ENCODE data around the gene MAN1A1. TPM values are rescaled to one million over a fixed set of nuclear protein-coding genes. Genes with fewer than 3 reads are reported as not detected.
A peak's percentile ranks its signal among the peaks of the same experiment; 100 is the strongest.

Gene MAN1A1
- total RNA-seq, 6 experiments from 2014 or later: 109 to 191 (median 139) TPM

GRCh38 chr6:119241540-119242309, 107.8 kb downstream of the MAN1A1 start:
- Histone ChIP-seq H3K27ac (peak overlapping the region in 2 of 3 donors; percentile 17 to 85), H3K36me3 (peaks cover 0 to 8% (median 0%) of the 10 kb centered on the region in 4 donors), H3K4me1 (peaks cover 0 to 21% (median 2%) of the 10 kb centered on the region in 4 donors), H3K9me3 (no peaks in the 10 kb centered on the region), H3K27me3 (no peaks in the 10 kb centered on the region), H3K4me3 (no peak overlapping the region)
- no peak for TF ChIP-seq CTCF (IDR thresholded peaks at IDR 0.05)
- TF ChIP-seq POLR2A (IDR thresholded peaks at IDR 0.05): no peak
- intact Hi-C loops (cut with DNase I): no loop called here
- 71% methylated on average over 3 of the region's 3 CpGs for WGBS (ENCODE audit: insufficient coverage, low coverage, low lambda C conversion rate, missing lambda C conversion rate)
- ATAC-seq (peak in 3 of 4 donors; percentile 11 to 29 (median 18)), DNase-seq (no peak)

GRCh38 chr6:119241111-119241465, 108.5 kb downstream of the MAN1A1 start:
- Histone ChIP-seq H3K27ac (peak overlapping the region in 2 of 3 donors; percentile 17 to 85), H3K4me3 (no peak overlapping the region), H3K36me3 (peaks cover 0 to 2% (median under 1%) of the 10 kb centered on the region in 4 donors), H3K27me3 (no peaks in the 10 kb centered on the region), H3K9me3 (no peaks in the 10 kb centered on the region), H3K4me1 (peaks cover 0 to 21% (median 2%) of the 10 kb centered on the region in 4 donors)
- TF ChIP-seq CTCF (IDR thresholded peaks at IDR 0.05) (no peak), POLR2A (IDR thresholded peaks at IDR 0.05) (no peak)
- DNase-seq (peak in 1 of 3 donors; percentile 62), ATAC-seq (peak; percentile 92 to 94 (median 93))
- intact Hi-C loops (cut with DNase I): no loop called here
- 30% methylated on average over 2 of the region's 2 CpGs for WGBS (ENCODE audit: insufficient coverage, low coverage, low lambda C conversion rate, missing lambda C conversion rate)

GRCh38 chr6:119240257-119241110, 109.1 kb downstream of the MAN1A1 start:
- no peaks in the 10 kb centered on the region for H3K9me3 ChIP-seq
- H3K27me3 ChIP-seq: no peaks in the 10 kb centered on the region
- H3K27ac ChIP-seq: peak overlapping the region in 1 of 3 donors; percentile 85
- intact Hi-C loops (cut with DNase I): no loop called here
- H3K36me3 ChIP-seq: peaks cover 0 to 2% (median 0%) of the 10 kb centered on the region in 4 donors
- H3K4me3 ChIP-seq: no peak overlapping the region
- DNase-seq: no peak
- 94% methylated on average over 5 of the region's 5 CpGs for WGBS (ENCODE audit: insufficient coverage, low coverage, low lambda C conversion rate, missing lambda C conversion rate)
- peaks cover 0 to 21% (median 2%) of the 10 kb centered on the region in 4 donors for H3K4me1 ChIP-seq
- no peak for TF ChIP-seq POLR2A (IDR thresholded peaks at IDR 0.05)
- TF ChIP-seq CTCF (IDR thresholded peaks at IDR 0.05): no peak
- peak; percentile 53 to 82 (median 55) for ATAC-seq

- no peaks in the 10 kb centered on the region for H3K27me3 ChIP-seq
- H3K4me1 ChIP-seq: peaks cover 0 to 16% (median 2%) of the 10 kb centered on the region in 4 donors
- no peak overlapping the region for H3K27ac ChIP-seq
- 77% methylated on average over 7 of the region's 7 CpGs for whole genome bisulfite sequencing (ENCODE audit: insufficient coverage, low coverage, low lambda C conversion rate, missing lambda C conversion rate)
- DNase-seq (no peak), ATAC-seq (no peak)
- no peaks in the 10 kb centered on the region for H3K9me3 ChIP-seq
- H3K4me3 ChIP-seq: no peak overlapping the region
- peaks cover 0 to 5% (median 0%) of the 10 kb centered on the region in 4 donors for H3K36me3 ChIP-seq
- intact Hi-C loops (cut with DNase I): no loop called here
- no peak for TF ChIP-seq POLR2A (IDR thresholded peaks at IDR 0.05)
- no peak for TF ChIP-seq CTCF (IDR thresholded peaks at IDR 0.05)
These were observed 112.3 kb downstream of the MAN1A1 start for GRCh38 chr6:119237177-119237715.

Data from right lobe of liver (tissue), 6 donors.